IPS-18a (cell line): Measurements from ENCODE around the gene PHEX.

Experiments used
- H3K27ac ChIP-seq: one replicate; pipeline ENCODE4 v1.5.1; 2013; ENCODE audit warnings: low read length
- H3K27me3 ChIP-seq: one replicate; pipeline ENCODE4 v1.6.1; 2013; ENCODE audit warnings: mild to moderate bottlenecking, low read length; ENCODE audit not compliant: control insufficient read depth, insufficient read depth
- H3K36me3 ChIP-seq: one replicate; pipeline ENCODE4 v1.6.1; 2013; ENCODE audit warnings: low read depth, low read length; ENCODE audit not compliant: control insufficient read depth
- H3K4me1 ChIP-seq: one replicate; pipeline ENCODE4 v1.6.1; 2013; ENCODE audit warnings: low read depth, low read length; ENCODE audit not compliant: control insufficient read depth
- H3K4me3 ChIP-seq: one replicate; pipeline ENCODE4 v1.5.1; 2013; ENCODE audit warnings: low read length
- H3K9ac ChIP-seq: one replicate; pipeline ENCODE4 v1.6.1; 2013; ENCODE audit warnings: mild to moderate bottlenecking, low read length, moderate library complexity
- H3K9me3 ChIP-seq: one replicate; pipeline ENCODE4 v1.6.1; 2013; ENCODE audit warnings: low read depth, low read length; ENCODE audit not compliant: control insufficient read depth

PHEX gene

GRCh38 chrX:22202251-22202650 lies 170.1 kb downstream of the PHEX start:
- no peak overlapping the region for H3K9ac ChIP-seq
- no peak overlapping the region for H3K4me3 ChIP-seq
- no peaks in the 10 kb centered on the region for H3K4me1 ChIP-seq
- H3K27ac ChIP-seq, result no peak overlapping the region
- peaks cover 18% of the 10 kb centered on the region for H3K9me3 ChIP-seq
- no peaks in the 10 kb centered on the region for H3K36me3 ChIP-seq
- no peaks in the 10 kb centered on the region for H3K27me3 ChIP-seq

GRCh38 chrX:22203186-22203585 lies 171.1 kb downstream of the PHEX start:
- no peak overlapping the region for H3K4me3 ChIP-seq
- H3K36me3 ChIP-seq, result no peaks in the 10 kb centered on the region
- peaks cover 15% of the 10 kb centered on the region for H3K9me3 ChIP-seq
- no peaks in the 10 kb centered on the region for H3K27me3 ChIP-seq
- no peaks in the 10 kb centered on the region for H3K4me1 ChIP-seq
- no peak overlapping the region for H3K9ac ChIP-seq
- no peak overlapping the region for H3K27ac ChIP-seq

GRCh38 chrX:22206781-22207180 lies 174.7 kb downstream of the PHEX start:
- Histone ChIP-seq H3K4me3 (no peak overlapping the region), H3K27me3 (no peaks in the 10 kb centered on the region), H3K4me1 (no peaks in the 10 kb centered on the region), H3K9me3 (peaks cover 3% of the 10 kb centered on the region), H3K27ac (no peak overlapping the region), H3K36me3 (no peaks in the 10 kb centered on the region), H3K9ac (no peak overlapping the region)

- H3K27ac ChIP-seq, result no peak overlapping the region
- H3K27me3 ChIP-seq, result no peaks in the 10 kb centered on the region
Observed at GRCh38 chrX:22220941-22221340, 188.8 kb downstream of the PHEX start.

GRCh38 chrX:22234380-22234779 lies 202.3 kb downstream of the PHEX start:
- H3K4me1 ChIP-seq, result no peaks in the 10 kb centered on the region
- no peaks in the 10 kb centered on the region for H3K27me3 ChIP-seq
- H3K27ac ChIP-seq, result no peak overlapping the region
- H3K9me3 ChIP-seq, result peaks cover 7% of the 10 kb centered on the region
- H3K36me3 ChIP-seq, result no peaks in the 10 kb centered on the region
- H3K4me3 ChIP-seq, result no peak overlapping the region
- H3K9ac ChIP-seq, result no peak overlapping the region

More at GRCh38 chrX:22220941-22221340, 188.8 kb downstream of the PHEX start:
- H3K4me1 ChIP-seq, result peaks cover 10% of the 10 kb centered on the region
- no peaks in the 10 kb centered on the region for H3K36me3 ChIP-seq
- H3K4me3 ChIP-seq, result no peak overlapping the region
- no peak overlapping the region for H3K9ac ChIP-seq
- peaks cover 22% of the 10 kb centered on the region for H3K9me3 ChIP-seq

- peaks cover 7% of the 10 kb centered on the region for H3K9me3 ChIP-seq
- no peaks in the 10 kb centered on the region for H3K36me3 ChIP-seq
- no peak overlapping the region for H3K4me3 ChIP-seq
- H3K4me1 ChIP-seq, result no peaks in the 10 kb centered on the region
- no peak overlapping the region for H3K27ac ChIP-seq
- H3K9ac ChIP-seq, result no peak overlapping the region
- H3K27me3 ChIP-seq, result no peaks in the 10 kb centered on the region
Observed at GRCh38 chrX:22237479-22237878, 205.4 kb downstream of the PHEX start.

GRCh38 chrX:22246620-22247019 lies 214.5 kb downstream of the PHEX start:
- H3K27ac ChIP-seq, result no peak overlapping the region
- H3K4me3 ChIP-seq, result no peak overlapping the region
- H3K9me3 ChIP-seq, result peaks cover 3% of the 10 kb centered on the region

GRCh38 chrX:22247169-22247568 lies 215.0 kb downstream of the PHEX start:
- Histone ChIP-seq H3K4me1 (no peaks in the 10 kb centered on the region), H3K4me3 (no peak overlapping the region), H3K36me3 (no peaks in the 10 kb centered on the region), H3K9me3 (peaks cover 3% of the 10 kb centered on the region), H3K27me3 (no peaks in the 10 kb centered on the region), H3K27ac (no peak overlapping the region), H3K9ac (no peak overlapping the region)

More at GRCh38 chrX:22246620-22247019, 214.5 kb downstream of the PHEX start:
- Histone ChIP-seq H3K4me1 (no peaks in the 10 kb centered on the region), H3K9ac (no peak overlapping the region), H3K36me3 (no peaks in the 10 kb centered on the region), H3K27me3 (no peaks in the 10 kb centered on the region)

GRCh38 chrX:22248401-22248800 lies 216.3 kb downstream of the PHEX start:
- Histone ChIP-seq H3K9me3 (peaks cover 3% of the 10 kb centered on the region), H3K27ac (no peak overlapping the region), H3K36me3 (no peaks in the 10 kb centered on the region), H3K4me3 (no peak overlapping the region), H3K4me1 (no peaks in the 10 kb centered on the region), H3K9ac (no peak overlapping the region), H3K27me3 (no peaks in the 10 kb centered on the region)

- peaks cover 3% of the 10 kb centered on the region for H3K9me3 ChIP-seq
- no peaks in the 10 kb centered on the region for H3K36me3 ChIP-seq
- no peak overlapping the region for H3K4me3 ChIP-seq
- H3K27me3 ChIP-seq, result no peaks in the 10 kb centered on the region
- H3K9ac ChIP-seq, result no peak overlapping the region
- no peaks in the 10 kb centered on the region for H3K4me1 ChIP-seq
- H3K27ac ChIP-seq, result no peak overlapping the region
Observed at GRCh38 chrX:22249371-22249770, 217.2 kb downstream of the PHEX start.

GRCh38 chrX:22268706-22269105 lies 236.6 kb downstream of the PHEX start:
- Histone ChIP-seq H3K4me1 (no peaks in the 10 kb centered on the region), H3K36me3 (no peaks in the 10 kb centered on the region), H3K27ac (no peak overlapping the region), H3K4me3 (no peak overlapping the region), H3K9ac (no peak overlapping the region), H3K9me3 (peaks cover 24% of the 10 kb centered on the region), H3K27me3 (no peaks in the 10 kb centered on the region)

GRCh38 chrX:22272613-22273012 lies 240.5 kb downstream of the PHEX start, which contains the start of gene CBLL2:
Gene CBLL2 (plus strand): TSS chrX:22272913. CDS start chrX:22272992, 79 bp downstream.
- H3K4me3 ChIP-seq, result no peak within 1 kb of the TSS
- H3K9me3 ChIP-seq, result peaks cover 18% of the 10 kb centered on the region
- no peaks in the 10 kb centered on the region for H3K27me3 ChIP-seq
- H3K36me3 ChIP-seq, result no peaks in the 10 kb centered on the region
- H3K27ac ChIP-seq, result no peak within 1 kb of the TSS
- H3K4me1 ChIP-seq, result no peaks in the 10 kb centered on the region
- H3K9ac ChIP-seq, result no peak within 1 kb of the TSS
